Measurements from ENCODE around the gene RASAL3.

Gene RASAL3

GRCh38 chr19:15508035-15508710 is 43.8 kb upstream of the RASAL3 start, which contains the start of gene CYP4F22 (continued):
- TF ChIP-seq ZNF518A (tag by site-specific recombination; conservative IDR thresholded peaks at IDR 0.05; ENCODE audit: low read depth) (no peak), HIC1 (tag by site-specific recombination; IDR thresholded peaks at IDR 0.05) (no peak), PATZ1 (tag by site-specific recombination; IDR thresholded peaks at IDR 0.05) (peak; percentile 40; the same call in 1 of the 2 replicates), IKZF3 (tag by site-specific recombination; IDR thresholded peaks at IDR 0.05) (no peak), ZNF404 (tag by site-specific recombination; IDR thresholded peaks at IDR 0.05) (no peak)

- POLR2A ChIA-PET, result interaction anchor here (0.6 kb wide), 1 partner anchor 1075 kb away, joined by 3 read pairs; no protein-coding TSS in a partner anchor
- Histone ChIP-seq H3K27ac (ENCODE audit: extremely low read depth, low read depth, low read length) (no peak overlapping the region), H3K4me3 (ENCODE audit: low read depth, low read length) (no peak overlapping the region), H3K9me3 (ENCODE audit: control insufficient read depth, insufficient read depth, low read depth, low read length) (no peaks in the 10 kb centered on the region), H3K36me3 (ENCODE audit: control insufficient read depth in 2 of 2, insufficient read depth in 1 of 2, low read length in 2 of 2) (no peaks in the 10 kb centered on the region), H3K4me1 (ENCODE audit: control insufficient read depth, insufficient read depth, low read length) (peaks cover 2% of the 10 kb centered on the region)
- CTCF ChIA-PET, result interaction anchor here (0.9 to 1.0 kb wide), 2 partner anchors 48 to 50 kb away, joined by 3 to 5 read pairs; no protein-coding TSS in a partner anchor
- TF ChIP-seq ZNF10 (tag by site-specific recombination; IDR thresholded peaks at IDR 0.05) (no peak), PRDM10 (tag by site-specific recombination; IDR thresholded peaks at IDR 0.05) (peak; percentile 91), ZNF830 (tag by site-specific recombination; IDR thresholded peaks at IDR 0.05; ENCODE audit: low read depth) (no peak), INSM2 (tag by site-specific recombination; IDR thresholded peaks at IDR 0.05) (no peak), SCRT1 (tag by site-specific recombination; IDR thresholded peaks at IDR 0.05; ENCODE audit: borderline replicate concordance) (peak; percentile 72; the same call in 1 of the 2 replicates), ZSCAN30 (tag by site-specific recombination; IDR thresholded peaks at IDR 0.05) (no peak), ZNF514 (tag by site-specific recombination; IDR thresholded peaks at IDR 0.05) (no peak), ZNF404 (tag by site-specific recombination; IDR thresholded peaks at IDR 0.05) (no peak), ZNF16 (tag by site-specific recombination; IDR thresholded peaks at IDR 0.05; ENCODE audit: low read depth) (peak; percentile 94), ZNF280C (tag by site-specific recombination; IDR thresholded peaks at IDR 0.05) (no peak), ZNF837 (tag by site-specific recombination; IDR thresholded peaks at IDR 0.05) (no peak)
Measured at GRCh38 chr19:15507068-15508034, 43.0 kb upstream of the RASAL3 start.
